H9 (cell line): Measurements from ENCODE around the gene GTF3C1. TPM values are rescaled to one million over a fixed set of nuclear protein-coding genes. Genes with fewer than 3 reads are reported as not detected.

ENCODE experiments used
- DNase-seq: peaks from one replicate; pipeline ENCODE4 v3.0.0-alpha.2; 2017
- H2AFZ ChIP-seq: one replicate; pipeline ENCODE4 v1.6.1; 2013; ENCODE audit warnings: mild to moderate bottlenecking, low read length, control low read depth, moderate library complexity
- H2AK5ac ChIP-seq: 2 replicates; pipeline ENCODE4 v1.6.1; 2013; ENCODE audit warnings: low read length, control low read depth, mixed read lengths; ENCODE audit not compliant: insufficient read length
- H2BK120ac ChIP-seq: one replicate; pipeline ENCODE4 v1.6.1; 2013; ENCODE audit warnings: low read depth, mild to moderate bottlenecking, low read length, control low read depth, inconsistent platforms; ENCODE audit not compliant: poor library complexity, severe bottlenecking
- H2BK12ac ChIP-seq: 2 replicates; pipeline ENCODE4 v1.6.1; 2013; ENCODE audit warnings: low read length, control low read depth, mixed read lengths, low read depth; ENCODE audit not compliant: insufficient read length
- H2BK15ac ChIP-seq: 2 replicates; pipeline ENCODE4 v1.6.1; 2013; ENCODE audit warnings: low read depth, low read length, control low read depth
- H2BK20ac ChIP-seq: one replicate; pipeline ENCODE4 v1.6.1; 2013; ENCODE audit warnings: low read depth, mild to moderate bottlenecking, low read length, control low read depth, inconsistent platforms; ENCODE audit not compliant: poor library complexity, severe bottlenecking
- H2BK5ac ChIP-seq: 2 replicates; pipeline ENCODE4 v1.6.1; 2013; ENCODE audit warnings: low read length, control low read depth, mixed read lengths; ENCODE audit not compliant: insufficient read length
- H3K14ac ChIP-seq: 2 replicates; pipeline ENCODE4 v1.6.1; 2013; ENCODE audit warnings: low read length, control low read depth; ENCODE audit not compliant: insufficient read depth
- H3K18ac ChIP-seq: 2 replicates; pipeline ENCODE4 v1.6.1; 2013; ENCODE audit warnings: low read depth, mild to moderate bottlenecking, mixed read lengths, low read length, control low read depth; ENCODE audit not compliant: insufficient read length
- H3K23ac ChIP-seq: 2 replicates; pipeline ENCODE4 v1.6.1; 2013; ENCODE audit warnings: low read length, control low read depth, mixed read lengths, low read depth; ENCODE audit not compliant: insufficient read length
- H3K23me2 ChIP-seq: 2 replicates; pipeline ENCODE4 v1.6.1; 2013; ENCODE audit warnings: low read depth, mild to moderate bottlenecking, mixed read lengths, low read length, control low read depth; ENCODE audit not compliant: insufficient read length, poor library complexity, severe bottlenecking
- H3K27ac ChIP-seq: 2 replicates; pipeline ENCODE4 v1.5.1; 2013; ENCODE audit warnings: low read length, control low read depth, mixed read lengths, low read depth; ENCODE audit not compliant: insufficient read length
- H3K27me3 ChIP-seq: 2 replicates; pipeline ENCODE4 v1.6.1; 2013; ENCODE audit warnings: low read length, control low read depth, inconsistent platforms; ENCODE audit not compliant: insufficient read depth
- H3K4ac ChIP-seq: 2 replicates; pipeline ENCODE4 v1.6.1; 2013; ENCODE audit warnings: low read depth, mild to moderate bottlenecking, control low read depth, inconsistent platforms, low read length, moderate library complexity
- H3K4me1 ChIP-seq: 2 replicates; pipeline ENCODE4 v1.6.1; 2013; ENCODE audit warnings: low read length, control low read depth, inconsistent platforms; ENCODE audit not compliant: insufficient read depth
- H3K4me2 ChIP-seq: 2 replicates; pipeline ENCODE4 v1.6.1; 2013; ENCODE audit warnings: low read length, control low read depth, mixed read lengths; ENCODE audit not compliant: insufficient read length, insufficient read depth
- H3K56ac ChIP-seq: 2 replicates; pipeline ENCODE4 v1.6.1; 2013; ENCODE audit warnings: low read depth, mild to moderate bottlenecking, mixed read lengths, low read length, control low read depth; ENCODE audit not compliant: insufficient read length
- H3K79me1 ChIP-seq: 2 replicates; pipeline ENCODE4 v1.6.1; 2013; ENCODE audit warnings: low read depth, mild to moderate bottlenecking, moderate library complexity, low read length, control low read depth, inconsistent platforms; ENCODE audit not compliant: insufficient read depth, poor library complexity, severe bottlenecking
- H3K79me2 ChIP-seq: 2 replicates; pipeline ENCODE4 v1.6.1; 2013; ENCODE audit warnings: low read length, control low read depth, inconsistent platforms; ENCODE audit not compliant: insufficient read depth
- H3K9ac ChIP-seq: 2 replicates; pipeline ENCODE4 v1.6.1; 2013; ENCODE audit warnings: low read length, control low read depth, mixed read lengths; ENCODE audit not compliant: insufficient read length; ENCODE audit errors: extremely low read depth
- H3K9me3 ChIP-seq: one replicate; pipeline ENCODE4 v1.6.1; 2013; ENCODE audit warnings: low read depth, low read length, inconsistent platforms; ENCODE audit not compliant: control insufficient read depth
- H3T11ph ChIP-seq: one replicate; pipeline ENCODE4 v1.6.1; 2013; ENCODE audit warnings: mild to moderate bottlenecking, low read length, control low read depth, inconsistent platforms
- H4K20me1 ChIP-seq: one replicate; pipeline ENCODE4 v1.6.1; 2013; ENCODE audit not compliant: control insufficient read depth, insufficient read length, insufficient read depth
- H4K5ac ChIP-seq: 2 replicates; pipeline ENCODE4 v1.6.1; 2013; ENCODE audit warnings: low read depth, mild to moderate bottlenecking, mixed read lengths, low read length, control low read depth; ENCODE audit not compliant: insufficient read length
- H4K8ac ChIP-seq: replicated peaks from 2 replicates; pipeline ENCODE4 v1.6.1; 2013; ENCODE audit warnings: low read length, control low read depth, mixed read lengths, low read depth; ENCODE audit not compliant: insufficient read length
- H4K91ac ChIP-seq: 2 replicates; pipeline ENCODE4 v1.6.1; 2013; ENCODE audit warnings: low read depth, mild to moderate bottlenecking, moderate library complexity, mixed read lengths, low read length, control low read depth; ENCODE audit not compliant: insufficient read length
- H3K27ac Mint-ChIP-seq, 3 experiments: 2 replicates in 2 of 3; 3 replicates in 1 of 3; pipeline ENCODE4 v1.8.0; 2020 to 2021; ENCODE audit warnings: mixed read lengths in 3 of 3, mild to moderate bottlenecking in 1 of 3, moderate library complexity in 1 of 3
- H3K27me3 Mint-ChIP-seq: 2 replicates; pipeline ENCODE4 v1.8.0; 2021; ENCODE audit warnings: low read depth, mild to moderate bottlenecking, moderate library complexity, mixed read lengths
- H3K36me3 Mint-ChIP-seq, 3 experiments: 2 replicates in 2 of 3; 3 replicates in 1 of 3; pipeline ENCODE4 v1.8.0; 2020 to 2021; ENCODE audit warnings: low read depth in 3 of 3, mixed read lengths in 3 of 3; ENCODE audit not compliant: insufficient read depth in 1 of 3
- H3K4me1 Mint-ChIP-seq, 2 experiments: 2 replicates each; pipeline ENCODE4 v1.8.0; 2020; ENCODE audit warnings: mixed read lengths in 2 of 2
- H3K4me3 Mint-ChIP-seq, 2 experiments: 2 replicates in 1 of 2; 3 replicates in 1 of 2; pipeline ENCODE4 v1.8.0; 2020 to 2021; ENCODE audit warnings: mild to moderate bottlenecking in 2 of 2, mixed read lengths in 2 of 2, moderate library complexity in 1 of 2
- H3K9me3 Mint-ChIP-seq, 2 experiments: 2 replicates in 1 of 2; 3 replicates in 1 of 2; pipeline ENCODE4 v1.8.0; 2020; ENCODE audit warnings: mild to moderate bottlenecking in 2 of 2, mixed read lengths in 2 of 2, moderate library complexity in 1 of 2
- WGBS: extraction: QIAGEN DNeasy Blood & Tissue Kit; methylation state at CpG from one replicate; pipeline ENCODE4 v1.1.7; 2013; ENCODE audit warnings: missing lambda C conversion rate, low lambda C conversion rate, mixed read lengths; ENCODE audit not compliant: insufficient read length; ENCODE audit errors: extremely low coverage; 5-methylcytosine and 5-hydroxymethylcytosine counted together
- total RNA-seq: library from RNA; stranded (reverse); gene quantifications from 2 replicates; pipeline ENCODE4 v1.2.1, GENCODE V29; 2021
- TF ChIP-seq, protein P1 (sequence below): fragments of 200-600 bp; sonication (generic); conservative IDR thresholded peaks from 3 replicates; pipeline ENCODE4 v1.8.0; 2021; ENCODE audit warnings: antibody characterized with exemption, mild to moderate bottlenecking

GTF3C1 gene
- total RNA-seq, 1 experiment from 2014 or later: 113 TPM

DNA sequence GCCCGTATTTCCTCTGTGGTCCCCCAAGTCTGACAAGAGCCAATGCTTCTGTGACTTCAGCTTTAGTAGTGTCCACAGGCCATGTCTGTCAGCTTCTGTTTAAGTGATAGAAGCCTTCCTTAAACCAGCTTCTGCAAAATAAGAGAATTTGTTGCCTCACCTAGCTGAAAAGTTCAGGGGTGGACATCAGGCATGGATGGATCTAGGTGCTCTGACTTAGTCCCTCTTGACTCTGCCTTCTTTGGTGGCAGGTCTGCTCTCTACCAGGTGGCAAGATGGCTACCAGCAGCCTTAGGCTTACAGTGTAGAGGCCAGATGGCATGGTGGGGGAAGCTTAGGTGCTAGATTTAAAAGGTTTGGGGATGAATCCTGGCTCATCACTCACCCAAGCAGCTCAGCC, 33.9 kb upstream of the GTF3C1 start:
- no peaks in the 10 kb centered on the region for H3K79me2 ChIP-seq
- no peak overlapping the region for H3K4ac ChIP-seq
- H3K56ac ChIP-seq: no peak overlapping the region
- no peak overlapping the region for H3K14ac ChIP-seq
- H3K4me2 ChIP-seq: no peak overlapping the region
- no peak overlapping the region for H2AK5ac ChIP-seq
- no peak for DNase-seq
- no peaks in the 10 kb centered on the region for H4K20me1 ChIP-seq
- no peak overlapping the region for H2BK120ac ChIP-seq
- Mint-ChIP-seq H3K27me3 (no peaks in the 10 kb centered on the region), H3K4me3 (no peak overlapping the region), H3K4me1 (peaks cover 16 to 19% of the 10 kb centered on the region in 2 experiments), H3K27ac (no peak overlapping the region), H3K36me3 (peaks cover 0 to 3% (median 2%) of the 10 kb centered on the region in 3 experiments; a peak in 5 of 7 replicates), H3K9me3 (no peaks in the 10 kb centered on the region)
- H4K5ac ChIP-seq: no peak overlapping the region
- H3K23ac ChIP-seq: no peak overlapping the region
- WGBS: no CpG with 5 or more reads among the region's 1 CpG
- H3K23me2 ChIP-seq: no peaks in the 10 kb centered on the region
- TF ChIP-seq, protein P1, sequence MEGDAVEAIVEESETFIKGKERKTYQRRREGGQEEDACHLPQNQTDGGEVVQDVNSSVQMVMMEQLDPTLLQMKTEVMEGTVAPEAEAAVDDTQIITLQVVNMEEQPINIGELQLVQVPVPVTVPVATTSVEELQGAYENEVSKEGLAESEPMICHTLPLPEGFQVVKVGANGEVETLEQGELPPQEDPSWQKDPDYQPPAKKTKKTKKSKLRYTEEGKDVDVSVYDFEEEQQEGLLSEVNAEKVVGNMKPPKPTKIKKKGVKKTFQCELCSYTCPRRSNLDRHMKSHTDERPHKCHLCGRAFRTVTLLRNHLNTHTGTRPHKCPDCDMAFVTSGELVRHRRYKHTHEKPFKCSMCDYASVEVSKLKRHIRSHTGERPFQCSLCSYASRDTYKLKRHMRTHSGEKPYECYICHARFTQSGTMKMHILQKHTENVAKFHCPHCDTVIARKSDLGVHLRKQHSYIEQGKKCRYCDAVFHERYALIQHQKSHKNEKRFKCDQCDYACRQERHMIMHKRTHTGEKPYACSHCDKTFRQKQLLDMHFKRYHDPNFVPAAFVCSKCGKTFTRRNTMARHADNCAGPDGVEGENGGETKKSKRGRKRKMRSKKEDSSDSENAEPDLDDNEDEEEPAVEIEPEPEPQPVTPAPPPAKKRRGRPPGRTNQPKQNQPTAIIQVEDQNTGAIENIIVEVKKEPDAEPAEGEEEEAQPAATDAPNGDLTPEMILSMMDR: no peak
- no peak overlapping the region for H3K18ac ChIP-seq
- H2BK15ac ChIP-seq: no peak overlapping the region
- no peak overlapping the region for H2BK20ac ChIP-seq
- H4K91ac ChIP-seq: no peak overlapping the region
- H3K79me1 ChIP-seq: no peaks in the 10 kb centered on the region
- H2BK12ac ChIP-seq: no peak overlapping the region
- H3K4me1 ChIP-seq: no peaks in the 10 kb centered on the region
- H3T11ph ChIP-seq: no peak overlapping the region
- H2BK5ac ChIP-seq: no peak overlapping the region
- no peaks in the 10 kb centered on the region for H3K9me3 ChIP-seq
- H3K27me3 ChIP-seq: no peaks in the 10 kb centered on the region
- no peak overlapping the region for H4K8ac ChIP-seq
- H2AFZ ChIP-seq: no peak overlapping the region
- H3K27ac ChIP-seq: no peak overlapping the region
- H3K9ac ChIP-seq: no peak overlapping the region
